GM12878 (cell line): ENCODE results near the gene PCSK6. TPM values are rescaled to one million over a fixed set of nuclear protein-coding genes. Genes with fewer than 3 reads are reported as not detected.

Experiments
- ATAC-seq: fragments of 200-7000 bp; cut with Tn5 transposase; 3 replicates; pipeline ENCODE4 v1.9.1; 2020; ENCODE audit warnings: mild to moderate bottlenecking, moderate library complexity
- BruUV-seq: library from RNA; stranded (reverse); fragments of 400-500 nt; replicated peaks from 2 replicates; lab custom pipeline; 2021; lab: Mats Ljungman, UMichigan
- CTCF ChIA-PET: fragments of 300-600 bp; sonication (Branson Sonifier 250); formaldehyde crosslinking; extraction: SDS; loops from one replicate; lab custom pipeline; 2021; ENCODE audit warnings: inconsistent platforms; lab: Yijun Ruan, JAX
- POLR2A ChIA-PET: fragments of 350-600 bp; formaldehyde crosslinking; extraction: SDS; loops from one replicate; lab custom pipeline; 2021; ENCODE audit warnings: inconsistent platforms; lab: Charles Lee
- RAD21 ChIA-PET: fragments of 300-600 bp; sonication (Branson Sonifier 250); formaldehyde crosslinking; loops from one replicate; lab custom pipeline; 2023; ENCODE audit warnings: antibody characterized with exemption; ENCODE audit not compliant: unreplicated experiment; lab: Charles Lee
- SMC1A ChIA-PET: fragments of 300-600 bp; sonication (Branson Sonifier 250); formaldehyde crosslinking; loops from one replicate; lab custom pipeline; 2023; ENCODE audit not compliant: unreplicated experiment, uncharacterized antibody; lab: Charles Lee
- DNase-seq: peaks from one replicate; pipeline ENCODE4 v3.0.0-alpha.2; 2011; ENCODE audit warnings: low read depth, low spot score
- FAIRE-seq: peaks from 3 replicates; lab custom pipeline; 2011; peaks lifted over from hg19 to GRCh38; lab: Jason Lieb, UNC
- H2AFZ ChIP-seq: 2 replicates; pipeline ENCODE4 v1.6.0; 2011; ENCODE audit warnings: low read depth, low read length, control low read depth; ENCODE audit not compliant: control insufficient read depth
- H3K27ac ChIP-seq: 2 replicates; pipeline ENCODE4 v1.5.1; 2011; ENCODE audit warnings: control low read depth; ENCODE audit not compliant: control insufficient read depth, insufficient read depth
- H3K27me3 ChIP-seq, 2 experiments: replicated peaks in 1 of 2; 2 replicates each; pipeline versions ENCODE4 v1.6.0 to v1.6.1; 2011; ENCODE audit warnings: low read length in 1 of 2; ENCODE audit not compliant: control insufficient read depth in 2 of 2, insufficient read depth in 2 of 2
- H3K36me3 ChIP-seq, 2 experiments: 2 replicates each; pipeline ENCODE4 v1.5.1; 2011; ENCODE audit warnings: low read length in 1 of 2; ENCODE audit not compliant: control insufficient read depth in 2 of 2, insufficient read depth in 2 of 2
- H3K4me1 ChIP-seq: 2 replicates; pipeline ENCODE4 v1.6.1; 2011; ENCODE audit warnings: mild to moderate bottlenecking, low read length, moderate library complexity, mixed read lengths; ENCODE audit not compliant: control insufficient read depth, insufficient read depth
- H3K4me2 ChIP-seq: 2 replicates; pipeline ENCODE4 v1.6.0; 2011; ENCODE audit warnings: control low read depth; ENCODE audit not compliant: control insufficient read depth, insufficient read depth
- H3K4me3 ChIP-seq: fragments of 200-600 bp; sonication (generic); 2 replicates; pipeline ENCODE4 v1.5.1; 2016
- H3K79me2 ChIP-seq: 2 replicates; pipeline ENCODE4 v1.6.0; 2011; ENCODE audit warnings: low read length; ENCODE audit not compliant: control insufficient read depth, insufficient read depth
- H3K9ac ChIP-seq: 2 replicates; pipeline ENCODE4 v1.8.0; 2011; ENCODE audit warnings: low read length, control low read depth, mixed read lengths; ENCODE audit not compliant: control insufficient read depth, insufficient read depth
- H3K9me3 ChIP-seq: replicated peaks from 3 replicates; pipeline ENCODE4 v1.5.1; 2011; ENCODE audit warnings: mild to moderate bottlenecking, low read length; ENCODE audit not compliant: control insufficient read depth, insufficient read depth
- H4K20me1 ChIP-seq: 2 replicates; pipeline ENCODE4 v1.6.0; 2011; ENCODE audit not compliant: control insufficient read depth, insufficient read depth
- CBFB ChIP-seq: IDR thresholded peaks from 2 replicates; pipeline ENCODE4 v1.6.1; 2016; ENCODE audit warnings: antibody characterized with exemption, low read depth
- E2F8 ChIP-seq: fragments of 450-650 bp; IDR thresholded peaks from 2 replicates; pipeline ENCODE4 v1.6.1; 2018; ENCODE audit warnings: mild to moderate bottlenecking, low read depth, moderate library complexity; ENCODE audit not compliant: partially characterized antibody
- FOS ChIP-seq: IDR thresholded peaks from 3 replicates; pipeline ENCODE4 v1.6.1; 2011; ENCODE audit warnings: borderline replicate concordance; ENCODE audit not compliant: insufficient read length; ENCODE audit errors: extremely low read depth
- MEF2A ChIP-seq: IDR thresholded peaks from 2 replicates; pipeline ENCODE4 v1.6.1; 2011; ENCODE audit warnings: low read depth, mild to moderate bottlenecking, low read length, moderate library complexity; ENCODE audit not compliant: insufficient read depth
- POU2F2 ChIP-seq: IDR thresholded peaks from 3 replicates; pipeline ENCODE4 v1.6.1; 2011; ENCODE audit warnings: low read depth, mild to moderate bottlenecking, low read length, borderline replicate concordance
- RB1 ChIP-seq: fragments of 450-650 bp; formaldehyde crosslinking; IDR thresholded peaks from 2 replicates; pipeline ENCODE4 v1.6.1; 2017; ENCODE audit warnings: mild to moderate bottlenecking, borderline replicate concordance
- RUNX3 ChIP-seq: IDR thresholded peaks from 2 replicates; pipeline ENCODE4 v1.6.1; 2012; ENCODE audit warnings: low read length, inconsistent platforms
- TARDBP ChIP-seq: IDR thresholded peaks from 2 replicates; pipeline ENCODE4 v1.6.1; 2016; ENCODE audit warnings: borderline replicate concordance
- ZNF274 ChIP-seq: IDR thresholded peaks from one replicate; pipeline ENCODE4 v1.8.0; 2011; ENCODE audit not compliant: insufficient read length, insufficient read depth
- WGBS: methylation state at CpG from one replicate; pipeline ENCODE4 v1.1.6; 2016; ENCODE audit warnings: low lambda C conversion rate; ENCODE audit not compliant: insufficient replicate concordance, insufficient coverage; ENCODE audit errors: missing lambda C conversion rate; 5-methylcytosine and 5-hydroxymethylcytosine counted together
- in situ Hi-C: fragments of 300-500 bp; cut with MboI; formaldehyde crosslinking; loops from 9 replicates; pipeline ENCODE4 v1.14.3; 2018; ENCODE audit warnings: mixed read lengths
- intact Hi-C: fragments of 100-400 bp; cut with micrococcal nuclease; formaldehyde crosslinking; loops from one replicate; pipeline ENCODE4 v1.14.2; 2022; ENCODE audit not compliant: unreplicated experiment
- polyA plus RNA-seq, 11 experiments: library from polyadenylated mRNA; depleted of rRNA in 4 of 11; unstranded in 6 of 11; stranded (reverse) in 5 of 11; fragments of >200 nt; fragmentation: Nextera tagmentation in 4 of 11; fragmentation: Illumina TruSeq in 1 of 11; extraction: Ambion mirVana in 4 of 11; extraction: Trizol in 1 of 11; gene quantifications; 1 replicate in 1 of 11; 2 replicates in 10 of 11; pipeline versions ENCODE4 v1.2.1 to v1.2.3, GENCODE V29; 2011 to 2016; ENCODE audit warnings: inconsistent platforms in 2 of 11, missing spikeins in 2 of 11, low read depth in 1 of 11
- total RNA-seq, 4 experiments: library from RNA; depleted of rRNA in 3 of 4; stranded (reverse); fragments of >200 nt in 3 of 4; fragmentation: Illumina TruSeq in 1 of 4; extraction: Trizol in 1 of 4; gene quantifications; 2 replicates each; pipeline versions ENCODE4 v1.2.1 to v1.2.3, GENCODE V29; 2013 to 2021
- TF ChIP-seq, protein P1 (sequence below): fragments of 450-650 bp; IDR thresholded peaks from 2 replicates; pipeline ENCODE4 v1.6.1; 2017; ENCODE audit warnings: mild to moderate bottlenecking, low read depth, inconsistent platforms; ENCODE audit not compliant: poor library complexity, severe bottlenecking
- TF ChIP-seq, protein P2 (sequence below): fragments of 150-350 bp; IDR thresholded peaks from 2 replicates; pipeline ENCODE4 v1.6.1; 2014; ENCODE audit warnings: mild to moderate bottlenecking, low read depth, low read length

Gene PCSK6
- total and polyA plus RNA-seq, 10 of the 15 experiments (the other 5 are each of a cell fraction or from before 2014, with no cell fraction given), result 0.19 to 0.67 (median 0.25) TPM; not detected in 4

DNA sequence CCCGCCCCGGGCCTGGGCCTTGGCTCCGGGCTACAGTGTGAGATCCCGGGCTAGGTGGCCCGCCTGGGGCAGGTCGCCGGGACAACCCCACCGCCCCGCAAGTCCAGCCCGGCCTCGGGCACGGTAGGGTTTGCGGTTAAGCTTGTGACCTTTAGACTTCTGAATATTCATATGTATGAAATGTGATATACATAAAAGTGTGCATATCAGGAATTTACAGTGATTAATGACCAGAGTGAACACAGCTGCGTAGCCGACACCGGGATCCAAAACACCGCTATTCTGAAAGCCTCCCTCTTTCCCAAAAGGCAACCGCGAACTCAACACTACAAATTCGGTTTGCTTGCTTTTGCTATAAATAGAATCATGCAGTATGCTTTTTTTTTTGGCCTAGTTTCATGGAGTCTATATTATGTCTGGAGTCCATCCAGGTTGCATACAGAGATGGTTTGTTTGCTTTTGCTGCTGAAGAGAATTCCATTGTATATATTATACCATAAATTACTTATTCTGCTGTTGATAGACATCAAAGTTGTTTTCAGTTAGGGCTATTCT is 193.8 kb downstream of the PCSK6 start:
- no peak for DNase-seq
- H3K4me1 ChIP-seq, result peaks cover 8% of the 10 kb centered on the region
- H3K9ac ChIP-seq, result peak overlapping the region; percentile 96
- H3K4me3 ChIP-seq, result peak overlapping the region; percentile 87
- RAD21 ChIA-PET, result interaction anchor here (1.0 to 5.6 kb wide), 5 partner anchors 20 to 359 kb away, joined by 3 to 24 read pairs (median 21); no protein-coding TSS in a partner anchor
- H3K4me2 ChIP-seq, result peak overlapping the region; percentile 96
- peaks cover 48% of the 10 kb centered on the region for H3K79me2 ChIP-seq
- in situ Hi-C loops (no loop called here), intact Hi-C loops (loop anchor here (1.0 to 2.0 kb wide), 2 partner anchors 346 to 693 kb away; partner anchors contain the start of genes ASB7 and LINS1)
- no peak for ATAC-seq
- POLR2A ChIA-PET, result interaction anchor here (0.6 to 3.9 kb wide), 4 partner anchors 20 to 359 kb away, joined by 3 to 21 read pairs (median 6); no protein-coding TSS in a partner anchor
- no peaks in the 10 kb centered on the region for H4K20me1 ChIP-seq
- no peaks in the 10 kb centered on the region for H3K27me3 ChIP-seq
- BruUV-seq, result TSS peak; percentile 91
- H3K27ac ChIP-seq, result peak overlapping the region; percentile 95
- 5% methylated on average over 18 of the region's 20 CpGs for WGBS
- CTCF ChIA-PET, result interaction anchor here (0.6 to 4.2 kb wide), 8 partner anchors 9 to 364 kb away, joined by 3 to 38 read pairs (median 4); partner anchors contain the start of gene TM2D3
- SMC1A ChIA-PET, result interaction anchor here (1.1 to 3.6 kb wide), 3 partner anchors 9 to 346 kb away, joined by 3 to 30 read pairs (median 3); no protein-coding TSS in a partner anchor
- H3K36me3 ChIP-seq, result peaks cover 0 to 2% of the 10 kb centered on the region in 2 experiments; a peak in 2 of 4 replicates
- TF ChIP-seq, protein P1, sequence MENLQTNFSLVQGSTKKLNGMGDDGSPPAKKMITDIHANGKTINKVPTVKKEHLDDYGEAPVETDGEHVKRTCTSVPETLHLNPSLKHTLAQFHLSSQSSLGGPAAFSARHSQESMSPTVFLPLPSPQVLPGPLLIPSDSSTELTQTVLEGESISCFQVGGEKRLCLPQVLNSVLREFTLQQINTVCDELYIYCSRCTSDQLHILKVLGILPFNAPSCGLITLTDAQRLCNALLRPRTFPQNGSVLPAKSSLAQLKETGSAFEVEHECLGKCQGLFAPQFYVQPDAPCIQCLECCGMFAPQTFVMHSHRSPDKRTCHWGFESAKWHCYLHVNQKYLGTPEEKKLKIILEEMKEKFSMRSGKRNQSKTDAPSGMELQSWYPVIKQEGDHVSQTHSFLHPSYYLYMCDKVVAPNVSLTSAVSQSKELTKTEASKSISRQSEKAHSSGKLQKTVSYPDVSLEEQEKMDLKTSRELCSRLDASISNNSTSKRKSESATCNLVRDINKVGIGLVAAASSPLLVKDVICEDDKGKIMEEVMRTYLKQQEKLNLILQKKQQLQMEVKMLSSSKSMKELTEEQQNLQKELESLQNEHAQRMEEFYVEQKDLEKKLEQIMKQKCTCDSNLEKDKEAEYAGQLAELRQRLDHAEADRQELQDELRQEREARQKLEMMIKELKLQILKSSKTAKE, result no peak
- TF ChIP-seq RUNX3 (peak; percentile 26; the same call in 1 of the 2 replicates), POU2F2 (peak; percentile 16; the same call in 1 of the 3 replicates), MEF2A (no peak), RB1 (no peak), TARDBP (no peak), ZNF274 (no peak), E2F8 (peak; percentile 3), FOS (no peak), CBFB (0 out of 2 replicates have a peak, but pooled peaks have one; percentile 36)
- TF ChIP-seq, protein P2, sequence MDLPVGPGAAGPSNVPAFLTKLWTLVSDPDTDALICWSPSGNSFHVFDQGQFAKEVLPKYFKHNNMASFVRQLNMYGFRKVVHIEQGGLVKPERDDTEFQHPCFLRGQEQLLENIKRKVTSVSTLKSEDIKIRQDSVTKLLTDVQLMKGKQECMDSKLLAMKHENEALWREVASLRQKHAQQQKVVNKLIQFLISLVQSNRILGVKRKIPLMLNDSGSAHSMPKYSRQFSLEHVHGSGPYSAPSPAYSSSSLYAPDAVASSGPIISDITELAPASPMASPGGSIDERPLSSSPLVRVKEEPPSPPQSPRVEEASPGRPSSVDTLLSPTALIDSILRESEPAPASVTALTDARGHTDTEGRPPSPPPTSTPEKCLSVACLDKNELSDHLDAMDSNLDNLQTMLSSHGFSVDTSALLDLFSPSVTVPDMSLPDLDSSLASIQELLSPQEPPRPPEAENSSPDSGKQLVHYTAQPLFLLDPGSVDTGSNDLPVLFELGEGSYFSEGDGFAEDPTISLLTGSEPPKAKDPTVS, result no peak
- peak overlapping the region; percentile 97 for H2AFZ ChIP-seq
- H3K9me3 ChIP-seq, result no peaks in the 10 kb centered on the region
- FAIRE-seq, result no peak
